Naive thymus-derived CD8-positive, alpha-beta T cell (primary cell): Measurements from ENCODE around the gene DDX10. TPM values are rescaled to one million over a fixed set of nuclear protein-coding genes. Genes with fewer than 3 reads are reported as not detected.
"Not testable (repeated sequence)": the region's sequence is repeated elsewhere in the genome, so short reads cannot be mapped to it uniquely, and the experiment has no call there.

Experiments used
- ATAC-seq, 2 donors: fragments of 150-1000 bp; cut with Tn5 transposase in 1 of 2; sonication (Bioruptor Pico), chemical (Tn5 transposase) in 1 of 2; 1 replicate in 1 of 2; 2 replicates in 1 of 2; pipeline ENCODE4 v1.10.0; 2021; ENCODE audit warnings: mild to moderate bottlenecking in 2 of 2, moderate library complexity in 2 of 2
- POLR2A ChIA-PET: fragments of 350-600 bp; sonication (Branson Sonifier 250); formaldehyde crosslinking; loops from one replicate; lab custom pipeline; 2021; ENCODE audit warnings: antibody characterized with exemption; lab: Charles Lee
- DNase-seq, 10 donors: peaks; one replicate each; pipeline versions ENCODE4 v3.0.0 to v3.0.0-alpha.2; 2020 to 2022
- H3K27ac Mint-ChIP-seq, 10 donors: one replicate each; pipeline ENCODE4 v1.8.0; 2020 to 2022; ENCODE audit warnings: mild to moderate bottlenecking in 10 of 10, mixed read lengths in 10 of 10, moderate library complexity in 4 of 10, inconsistent platforms in 1 of 10
- H3K27me3 Mint-ChIP-seq, 5 donors: one replicate each; pipeline ENCODE4 v1.8.0; 2021 to 2022; ENCODE audit warnings: mixed read lengths in 5 of 5
- H3K36me3 Mint-ChIP-seq, 3 donors: one replicate each; pipeline ENCODE4 v1.8.0; 2020 to 2022; ENCODE audit warnings: mixed read lengths in 3 of 3, mild to moderate bottlenecking in 2 of 3, inconsistent platforms in 1 of 3
- H3K4me1 Mint-ChIP-seq, 4 donors: one replicate each; pipeline ENCODE4 v1.8.0; 2021 to 2022; ENCODE audit warnings: mixed read lengths in 4 of 4
- H3K4me3 Mint-ChIP-seq, 10 donors: one replicate each; pipeline ENCODE4 v1.8.0; 2020 to 2022; ENCODE audit warnings: mild to moderate bottlenecking in 10 of 10, mixed read lengths in 10 of 10, moderate library complexity in 6 of 10, inconsistent platforms in 1 of 10
- H3K9me3 Mint-ChIP-seq, 9 donors: one replicate each; pipeline ENCODE4 v1.8.0; 2020 to 2022; ENCODE audit warnings: mixed read lengths in 9 of 9, mild to moderate bottlenecking in 3 of 9, inconsistent platforms in 1 of 9, moderate library complexity in 1 of 9
- polyA plus RNA-seq, 3 donors: library from polyadenylated mRNA; unstranded; fragments of 300-500 nt; fragmentation: Illumina TruSeq; gene quantifications; one replicate each; pipeline ENCODE4 v1.2.3, GENCODE V29; 2021
- total RNA-seq, 8 experiments: library from RNA in 2 of 8; stranded (reverse) in 2 of 8; gene quantifications; one replicate each; pipeline ENCODE4 v1.2.3 and lab custom pipeline; 2021 to 2026

Gene DDX10
- total and polyA plus RNA-seq, 5 experiments from 2014 or later, result 13.1 to 26.3 (median 15.9) TPM

- Mint-ChIP-seq H3K4me1 (peaks cover 0 to 8% (median 5%) of the 10 kb centered on the region in 4 donors), H3K4me3 (no peak overlapping the region), H3K27ac (no peak overlapping the region), H3K36me3 (no peaks in the 10 kb centered on the region), H3K9me3 (peaks cover 0 to 4% (median 0%) of the 10 kb centered on the region in 9 donors), H3K27me3 (peaks cover 0 to 23% (median 13%) of the 10 kb centered on the region in 5 donors)
- POLR2A ChIA-PET, result no interaction called here
- DNase-seq (no peak), ATAC-seq (no peak)
Measured at GRCh38 chr11:108635106-108635505, 29.8 kb upstream of the DDX10 start.

- peaks cover 0 to 23% (median 13%) of the 10 kb centered on the region in 5 donors for H3K27me3 Mint-ChIP-seq
- no peaks in the 10 kb centered on the region for H3K36me3 Mint-ChIP-seq
- H3K9me3 Mint-ChIP-seq, result peaks cover 0 to 4% (median 0%) of the 10 kb centered on the region in 9 donors
- ATAC-seq (no peak), DNase-seq (no peak)
- POLR2A ChIA-PET, result no interaction called here
- no peak overlapping the region for H3K4me3 Mint-ChIP-seq
- H3K27ac Mint-ChIP-seq, result no peak overlapping the region
- H3K4me1 Mint-ChIP-seq, result peaks cover 0 to 8% (median 5%) of the 10 kb centered on the region in 4 donors
Measured at GRCh38 chr11:108636222-108636621, 28.6 kb upstream of the DDX10 start.

DNA sequence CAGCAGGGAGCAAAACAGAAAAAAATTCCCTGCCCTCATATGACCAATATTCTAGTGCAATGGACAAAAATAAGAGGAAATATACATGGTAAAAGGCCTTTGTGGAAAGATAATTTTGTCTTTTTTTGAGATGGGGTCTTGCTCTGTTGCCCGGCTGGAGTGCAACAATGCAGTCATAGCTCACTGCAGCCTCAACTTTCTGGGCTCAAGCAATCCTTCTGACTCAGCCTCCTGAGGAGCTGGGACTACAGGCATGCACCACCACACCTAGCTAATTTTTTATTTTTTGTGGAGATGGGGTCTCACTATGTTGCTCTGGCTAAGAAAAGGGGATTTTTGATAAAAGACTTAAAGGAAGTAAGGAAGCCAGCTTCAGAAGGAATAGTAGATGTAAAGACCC, 25.7 kb upstream of the DDX10 start:
- Mint-ChIP-seq H3K36me3 (no peaks in the 10 kb centered on the region), H3K27me3 (peaks cover 0 to 20% (median 12%) of the 10 kb centered on the region in 5 donors), H3K27ac (no peak overlapping the region), H3K9me3 (no peaks in the 10 kb centered on the region), H3K4me1 (peaks cover 0 to 8% (median 5%) of the 10 kb centered on the region in 4 donors), H3K4me3 (no peak overlapping the region)
- POLR2A ChIA-PET, result no interaction called here
- DNase-seq (no peak), ATAC-seq (no peak)

DNA sequence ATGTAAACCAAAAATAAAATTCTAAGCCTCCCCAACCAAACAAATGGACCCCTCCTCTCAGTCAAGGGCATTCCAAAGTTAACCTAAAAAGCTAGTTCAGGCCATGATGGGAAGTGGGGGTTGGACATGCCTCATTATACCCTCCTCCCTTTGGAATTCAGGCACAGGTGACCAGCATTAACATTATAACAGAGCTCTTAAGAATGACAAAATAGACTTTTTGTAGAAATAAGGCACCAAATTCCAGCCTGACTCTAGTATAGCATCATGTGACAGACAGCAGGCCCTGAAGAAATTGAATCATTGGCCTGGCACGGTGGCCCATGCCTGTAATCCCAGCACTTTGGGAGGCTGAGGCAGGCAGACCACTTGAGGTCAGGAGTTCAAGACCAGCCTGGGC, 23.1 kb upstream of the DDX10 start:
- H3K27me3 Mint-ChIP-seq, result peaks cover 0 to 12% (median 2%) of the 10 kb centered on the region in 5 donors
- H3K9me3 Mint-ChIP-seq, H3K27ac Mint-ChIP-seq, ATAC-seq, POLR2A ChIA-PET, H3K4me1 Mint-ChIP-seq, H3K36me3 Mint-ChIP-seq, DNase-seq, H3K4me3 Mint-ChIP-seq: not testable (repeated sequence)

- H3K36me3 Mint-ChIP-seq, result no peaks in the 10 kb centered on the region
- DNase-seq (no peak), ATAC-seq (no peak)
- no peaks in the 10 kb centered on the region for H3K9me3 Mint-ChIP-seq
- H3K4me1 Mint-ChIP-seq, result peaks cover 0 to 8% (median 4%) of the 10 kb centered on the region in 4 donors
- no peak overlapping the region for H3K27ac Mint-ChIP-seq
- POLR2A ChIA-PET, result no interaction called here
- no peak overlapping the region for H3K4me3 Mint-ChIP-seq
- H3K27me3 Mint-ChIP-seq, result peaks cover 0 to 7% (median 2%) of the 10 kb centered on the region in 5 donors
Measured at GRCh38 chr11:108643974-108644373, 20.9 kb upstream of the DDX10 start.

GRCh38 chr11:108645970-108646369, 18.9 kb upstream of the DDX10 start:
- no peak for DNase-seq
- Mint-ChIP-seq H3K9me3 (no peaks in the 10 kb centered on the region), H3K36me3 (no peaks in the 10 kb centered on the region), H3K4me1 (no peaks in the 10 kb centered on the region), H3K4me3 (no peak overlapping the region), H3K27ac (no peak overlapping the region), H3K27me3 (peaks cover 0 to 7% (median 2%) of the 10 kb centered on the region in 5 donors)
- POLR2A ChIA-PET, result no interaction called here
- no peak for ATAC-seq

- no peaks in the 10 kb centered on the region for H3K9me3 Mint-ChIP-seq
- H3K36me3 Mint-ChIP-seq, result no peaks in the 10 kb centered on the region
- DNase-seq (no peak), ATAC-seq (no peak)
- no peak overlapping the region for H3K4me3 Mint-ChIP-seq
- H3K27me3 Mint-ChIP-seq, result peaks cover 0 to 7% (median 2%) of the 10 kb centered on the region in 5 donors
- POLR2A ChIA-PET, result interaction anchor here (1.0 kb wide), 1 partner anchor 638 kb away, joined by 3 read pairs; the partner anchor contains the start of gene CUL5
- no peaks in the 10 kb centered on the region for H3K4me1 Mint-ChIP-seq
- no peak overlapping the region for H3K27ac Mint-ChIP-seq
Measured at GRCh38 chr11:108647387-108647700, 17.5 kb upstream of the DDX10 start.

DNA sequence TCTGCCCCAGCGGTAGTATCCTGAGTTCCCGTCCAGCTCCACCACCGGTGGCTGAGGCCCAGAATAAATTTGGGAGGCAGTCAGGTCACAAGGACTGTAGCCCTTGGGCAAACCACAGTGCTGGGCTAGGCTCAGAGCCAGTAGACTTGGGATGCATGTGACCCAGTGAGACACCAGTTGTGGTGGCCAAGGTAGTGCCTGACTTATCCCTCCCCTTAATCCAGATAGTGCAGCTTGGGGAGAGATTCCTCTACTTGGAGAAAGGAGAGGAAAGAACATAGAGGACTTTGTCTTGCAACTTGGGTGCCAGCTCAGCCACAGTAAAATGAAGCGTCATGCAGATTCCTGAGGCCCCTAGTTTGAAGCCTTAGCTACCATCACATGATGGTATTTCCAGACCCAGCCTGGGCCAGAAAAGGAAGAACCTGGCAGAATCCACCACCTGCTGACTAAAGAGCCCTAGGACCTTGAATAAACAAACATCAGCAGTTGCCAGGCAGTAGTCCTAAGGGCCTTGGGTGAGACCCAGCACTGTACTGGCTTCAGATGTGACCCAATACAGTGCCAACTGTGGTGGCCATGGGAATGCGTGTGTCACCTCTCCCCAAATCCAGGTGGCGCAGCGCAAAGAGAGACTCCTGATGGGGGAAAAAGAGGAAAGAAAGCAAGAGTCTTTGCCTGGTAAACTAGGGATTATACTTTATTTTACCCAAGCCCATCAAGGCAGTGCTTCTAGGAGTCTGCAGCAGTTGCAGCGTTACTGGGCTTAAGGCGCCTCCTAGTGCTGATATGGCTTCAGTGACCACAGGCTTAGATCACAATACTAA, 17.0 kb upstream of the DDX10 start:
- Mint-ChIP-seq H3K36me3 (no peaks in the 10 kb centered on the region), H3K9me3 (no peaks in the 10 kb centered on the region), H3K4me3 (no peak overlapping the region), H3K27ac (peak overlapping the region in 1 of 10 donors; percentile 39), H3K4me1 (no peaks in the 10 kb centered on the region), H3K27me3 (peaks cover 0 to 7% (median 2%) of the 10 kb centered on the region in 5 donors)
- POLR2A ChIA-PET, result interaction anchor here (1.0 kb wide), 1 partner anchor 639 kb away, joined by 3 read pairs; the partner anchor contains the start of gene CUL5
- DNase-seq, result peak; percentile 27 to 81 (median 58)
- ATAC-seq, result peak; percentile 92 to 99

DNA sequence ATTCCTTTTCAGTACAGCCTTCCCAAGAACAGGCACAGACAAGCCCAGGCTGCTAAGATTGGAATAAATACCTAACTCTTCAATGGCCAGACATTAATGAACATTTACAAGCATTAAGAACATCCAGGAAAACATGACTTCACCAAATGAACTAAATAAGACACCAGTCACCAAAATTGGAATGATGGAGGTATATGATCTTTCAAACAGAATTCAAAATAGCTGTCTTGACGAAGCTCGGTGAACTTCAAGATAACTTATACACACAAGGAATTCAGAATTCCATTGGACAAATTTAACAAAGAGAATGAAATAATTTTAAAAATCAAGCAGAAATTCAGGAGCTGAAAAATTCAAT, 16.4 kb upstream of the DDX10 start:
- Mint-ChIP-seq H3K27ac (no peak overlapping the region), H3K36me3 (no peaks in the 10 kb centered on the region), H3K27me3 (peaks cover 0 to 7% (median 2%) of the 10 kb centered on the region in 5 donors), H3K9me3 (no peaks in the 10 kb centered on the region), H3K4me3 (no peak overlapping the region), H3K4me1 (no peaks in the 10 kb centered on the region)
- POLR2A ChIA-PET, result no interaction called here
- ATAC-seq (no peak), DNase-seq (no peak)

DNA sequence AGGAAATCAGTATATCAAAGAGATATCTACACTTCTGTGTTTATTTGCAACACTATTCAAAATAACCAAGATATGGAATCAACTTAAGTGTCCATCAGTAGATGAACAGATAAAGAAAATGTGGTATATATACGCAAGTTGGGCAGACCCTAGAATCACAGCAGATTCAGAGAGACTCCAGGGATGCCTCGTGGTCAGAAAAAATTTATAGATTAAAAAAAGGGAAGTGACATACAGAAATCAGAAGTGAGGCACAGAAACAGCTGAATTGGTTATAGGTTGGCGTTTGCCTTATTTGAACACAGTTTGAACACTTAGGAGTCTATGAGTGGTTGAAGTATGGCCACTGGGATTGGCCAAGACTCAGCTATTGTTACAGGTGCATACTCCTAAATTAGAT, 10.8 kb upstream of the DDX10 start:
- H3K4me1 Mint-ChIP-seq, H3K27me3 Mint-ChIP-seq, DNase-seq, H3K36me3 Mint-ChIP-seq, H3K9me3 Mint-ChIP-seq, ATAC-seq, H3K4me3 Mint-ChIP-seq, POLR2A ChIA-PET, H3K27ac Mint-ChIP-seq: not testable (repeated sequence)

DNA sequence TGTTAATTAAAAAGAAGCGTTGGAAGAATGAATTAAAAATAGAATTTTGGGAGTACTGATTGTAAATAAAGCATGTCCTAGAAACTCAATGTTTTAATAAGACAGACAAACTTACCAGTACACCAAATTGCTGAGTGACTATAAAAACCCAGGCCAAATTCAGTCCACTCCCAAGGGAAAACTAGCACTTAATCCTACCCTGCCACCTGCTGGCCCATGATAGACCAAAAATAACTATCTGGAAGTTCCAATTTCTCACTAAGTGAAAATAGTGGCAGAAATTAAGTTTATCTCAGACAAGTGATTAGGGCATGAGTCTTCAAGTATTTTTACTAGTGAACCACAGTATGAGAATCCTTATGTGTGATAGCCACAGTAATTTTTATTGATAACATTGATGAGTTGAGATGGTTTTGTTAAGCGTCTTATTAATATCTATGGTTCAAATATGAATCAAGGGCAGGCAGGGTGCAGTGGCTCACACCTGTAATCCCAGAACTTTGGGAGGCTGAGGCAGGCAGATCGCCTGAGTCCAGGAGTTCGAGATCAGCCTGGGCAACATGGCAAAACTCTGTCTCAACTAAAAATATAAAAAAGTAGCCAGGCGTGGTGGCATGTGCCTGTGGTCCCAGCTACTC, 9.8 kb upstream of the DDX10 start:
- H3K27ac Mint-ChIP-seq, result no peak overlapping the region
- no peaks in the 10 kb centered on the region for H3K36me3 Mint-ChIP-seq
- peaks cover 0 to 3% (median 0%) of the 10 kb centered on the region in 5 donors for H3K27me3 Mint-ChIP-seq
- H3K4me1 Mint-ChIP-seq, result no peaks in the 10 kb centered on the region
- no peak for ATAC-seq
- POLR2A ChIA-PET, result no interaction called here
- H3K4me3 Mint-ChIP-seq, result no peak overlapping the region
- no peaks in the 10 kb centered on the region for H3K9me3 Mint-ChIP-seq
- peak in 3 of 10 donors; percentile 13 to 19 (median 13) for DNase-seq

DNA sequence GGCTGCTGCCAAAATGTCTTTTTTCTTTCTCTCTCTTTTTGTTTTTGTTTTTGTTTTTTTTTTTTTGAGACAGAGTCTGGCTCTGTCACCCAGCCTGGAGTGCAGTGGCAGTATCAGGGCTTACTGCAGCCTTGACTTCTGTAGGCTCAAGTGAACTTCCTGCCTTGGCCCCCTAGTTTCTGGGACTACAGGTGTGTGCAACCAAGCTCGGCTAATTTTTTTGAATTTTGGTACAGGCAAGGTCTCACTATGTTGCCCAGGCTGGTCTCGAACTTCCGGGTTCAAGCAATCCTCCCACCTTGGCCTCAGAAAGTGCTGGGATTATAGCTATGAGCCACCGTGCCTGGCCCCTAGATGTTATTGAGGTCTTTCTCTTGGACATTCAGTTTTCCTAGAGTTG, 2.2 kb upstream of the DDX10 start:
- H3K9me3 Mint-ChIP-seq, result peaks cover 0 to 2% (median 0%) of the 10 kb centered on the region in 9 donors
- DNase-seq, result no peak
- no peak overlapping the region for H3K27ac Mint-ChIP-seq
- no peak overlapping the region for H3K4me3 Mint-ChIP-seq
- POLR2A ChIA-PET, result no interaction called here
- H3K4me1 Mint-ChIP-seq, result peaks cover 16 to 35% (median 30%) of the 10 kb centered on the region in 4 donors
- ATAC-seq, result no peak
- H3K27me3 Mint-ChIP-seq, result peaks cover 0 to 3% (median 0%) of the 10 kb centered on the region in 5 donors
- peaks cover 0 to 8% (median 0%) of the 10 kb centered on the region in 3 donors for H3K36me3 Mint-ChIP-seq
